PC-9 (cell line): Measurements from ENCODE around the gene MPPED2. TPM values are rescaled to one million over a fixed set of nuclear protein-coding genes. Genes with fewer than 3 reads are reported as not detected.

Source experiments
- BruUV-seq: library from RNA; stranded (reverse); fragments of 400-500 nt; replicated peaks from 2 replicates; lab custom pipeline; 2021; lab: Mats Ljungman, UMichigan
- CTCF ChIA-PET: fragments of 300-600 bp; sonication (Branson Sonifier 250); formaldehyde crosslinking; loops from one replicate; lab custom pipeline; 2022; ENCODE audit warnings: antibody characterized with exemption; lab: Charles Lee
- POLR2A ChIA-PET: fragments of 300-600 bp; sonication (Branson Sonifier 250); formaldehyde crosslinking; loops from one replicate; lab custom pipeline; 2022; ENCODE audit warnings: antibody characterized with exemption; ENCODE audit not compliant: unreplicated experiment; lab: Charles Lee
- DNase-seq, 2 experiments: peaks; one replicate each; pipeline versions ENCODE4 v3.0.0 to v3.0.0-alpha.2; 2015 to 2022; ENCODE audit warnings: mixed read lengths in 1 of 2
- H2AFZ ChIP-seq: fragments of 200-600 bp; sonication (generic); 2 replicates; pipeline ENCODE4 v1.8.1; 2017; ENCODE audit warnings: antibody characterized with exemption
- H3F3A ChIP-seq: fragments of 200-600 bp; sonication (generic); 2 replicates; pipeline ENCODE4 v1.8.1; 2017; ENCODE audit warnings: antibody characterized with exemption, mild to moderate bottlenecking, low read depth; ENCODE audit not compliant: insufficient read depth
- H3K27ac ChIP-seq: fragments of 200-600 bp; sonication (generic); 2 replicates; pipeline ENCODE4 v1.6.1; 2016; ENCODE audit warnings: mixed run types
- H3K27me3 ChIP-seq: fragments of 200-600 bp; sonication (generic); 2 replicates; pipeline ENCODE4 v1.6.1; 2016; ENCODE audit warnings: low read depth, mixed run types; ENCODE audit not compliant: insufficient read depth
- H3K36me3 ChIP-seq: fragments of 200-600 bp; sonication (generic); 2 replicates; pipeline ENCODE4 v1.6.1; 2016; ENCODE audit warnings: low read depth, mixed run types
- H3K4me1 ChIP-seq: fragments of 200-600 bp; sonication (generic); replicated peaks from 2 replicates; pipeline ENCODE4 v1.6.1; 2016; ENCODE audit warnings: mixed run types; ENCODE audit not compliant: insufficient read depth
- H3K4me2 ChIP-seq: fragments of 200-600 bp; sonication (generic); 2 replicates; pipeline ENCODE4 v1.6.1; 2017; ENCODE audit warnings: mixed run types
- H3K4me3 ChIP-seq: fragments of 200-600 bp; sonication (generic); 2 replicates; pipeline ENCODE4 v1.6.1; 2016; ENCODE audit warnings: mixed run types
- H3K79me2 ChIP-seq: fragments of 200-600 bp; sonication (generic); 2 replicates; pipeline ENCODE4 v1.6.1; 2017; ENCODE audit warnings: low read depth, mixed run types
- H3K9me2 ChIP-seq: fragments of 200-600 bp; sonication (generic); 2 replicates; pipeline ENCODE4 v1.8.1; 2017; ENCODE audit warnings: mild to moderate bottlenecking; ENCODE audit not compliant: insufficient read depth
- H3K9me3 ChIP-seq: fragments of 200-600 bp; sonication (generic); 2 replicates; pipeline ENCODE4 v1.8.1; 2016; ENCODE audit warnings: low read depth; ENCODE audit not compliant: insufficient read depth
- H4K20me1 ChIP-seq: fragments of 200-600 bp; sonication (generic); 2 replicates; pipeline ENCODE4 v1.8.1; 2017; ENCODE audit not compliant: insufficient read depth
- CTCF ChIP-seq: fragments of 200-600 bp; sonication (generic); conservative IDR thresholded peaks from 2 replicates; pipeline ENCODE4 v1.6.1; 2017; ENCODE audit warnings: mixed run types, antibody characterized with exemption, mild to moderate bottlenecking, moderate library complexity
- EZH2 ChIP-seq: fragments of 200-600 bp; sonication (generic); IDR thresholded peaks from 2 replicates; pipeline ENCODE4 v1.8.0; 2017; ENCODE audit warnings: antibody characterized with exemption, low read depth
- intact Hi-C: fragments of 100-400 bp; cut with micrococcal nuclease; formaldehyde crosslinking; loops from one replicate; pipeline ENCODE4 v1.10.0; 2022; ENCODE audit not compliant: unreplicated experiment
- total RNA-seq: library from RNA; stranded (reverse); gene quantifications from 2 replicates; pipeline ENCODE4 v1.2.3, GENCODE V29; 2021

The MPPED2 gene
- total RNA-seq, 1 experiment from 2014 or later, result not detected

DNA sequence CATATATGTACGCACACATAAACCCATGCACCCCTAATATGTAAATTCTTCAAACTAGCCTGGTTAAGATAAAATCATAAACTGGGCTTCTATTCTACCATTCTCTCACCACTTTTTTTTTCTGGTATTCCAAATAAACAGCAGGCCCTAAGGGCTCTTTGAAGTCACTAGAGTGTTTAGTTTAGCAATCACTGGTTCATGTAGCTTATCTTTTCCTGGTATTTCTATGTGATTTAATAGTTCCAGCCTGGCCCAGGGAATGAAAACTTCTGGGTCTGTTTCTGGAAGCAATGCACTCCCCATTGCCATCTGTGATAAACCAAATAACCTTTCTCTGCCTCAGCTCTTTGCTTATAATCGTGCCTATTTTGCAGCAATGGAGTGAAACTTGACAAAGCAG lies 10.7 kb upstream of the MPPED2 start:
- no peaks in the 10 kb centered on the region for H3K4me1 ChIP-seq
- intact Hi-C loops, result no loop called here
- H3F3A ChIP-seq, result no peaks in the 10 kb centered on the region
- H3K9me3 ChIP-seq, result no peaks in the 10 kb centered on the region
- no peak for TF ChIP-seq EZH2
- no peak for TF ChIP-seq CTCF
- no peaks in the 10 kb centered on the region for H3K9me2 ChIP-seq
- no peaks in the 10 kb centered on the region for H3K27me3 ChIP-seq
- H3K79me2 ChIP-seq, result no peaks in the 10 kb centered on the region
- H3K4me2 ChIP-seq, result no peak overlapping the region
- no peak overlapping the region for H3K4me3 ChIP-seq
- DNase-seq, result no peak
- H3K27ac ChIP-seq, result no peak overlapping the region
- CTCF ChIA-PET, result no interaction called here
- H4K20me1 ChIP-seq, result peaks cover 3% of the 10 kb centered on the region; the same call in 1 of the 2 replicates
- no TSS peak for BruUV-seq
- no peak overlapping the region for H2AFZ ChIP-seq
- POLR2A ChIA-PET, result no interaction called here
- H3K36me3 ChIP-seq, result no peaks in the 10 kb centered on the region

- POLR2A ChIA-PET, result no interaction called here
- no peak for TF ChIP-seq EZH2
- no peak for TF ChIP-seq CTCF
These were observed 9.8 kb upstream of the MPPED2 start for GRCh38 chr11:30595934-30596333.

GRCh38 chr11:30594646-30595411 lies 8.7 kb upstream of the MPPED2 start:
- no peak for TF ChIP-seq CTCF
- no peak for TF ChIP-seq EZH2
- intact Hi-C loops, result no loop called here
- no peak overlapping the region for H3K27ac ChIP-seq
- POLR2A ChIA-PET, result no interaction called here
- CTCF ChIA-PET, result no interaction called here
- peaks cover 3% of the 10 kb centered on the region; the same call in 1 of the 2 replicates for H4K20me1 ChIP-seq
- 0 out of 2 replicates have a peak overlapping the region, but pooled peaks have one; percentile 15 for H2AFZ ChIP-seq
- no peaks in the 10 kb centered on the region for H3K79me2 ChIP-seq
- H3K9me2 ChIP-seq, result no peaks in the 10 kb centered on the region
- H3K9me3 ChIP-seq, result no peaks in the 10 kb centered on the region
- H3K27me3 ChIP-seq, result no peaks in the 10 kb centered on the region
- no peak overlapping the region for H3K4me3 ChIP-seq
- H3F3A ChIP-seq, result no peaks in the 10 kb centered on the region
- H3K4me1 ChIP-seq, result no peaks in the 10 kb centered on the region
- H3K4me2 ChIP-seq, result no peak overlapping the region
- DNase-seq, result no peak
- no TSS peak for BruUV-seq
- no peaks in the 10 kb centered on the region for H3K36me3 ChIP-seq

More at GRCh38 chr11:30595934-30596333, 9.8 kb upstream of the MPPED2 start:
- no peaks in the 10 kb centered on the region for H3K9me3 ChIP-seq
- CTCF ChIA-PET, result no interaction called here
- H3K9me2 ChIP-seq, result no peaks in the 10 kb centered on the region
- H3K4me1 ChIP-seq, result no peaks in the 10 kb centered on the region
- H3K4me3 ChIP-seq, result no peak overlapping the region
- no peaks in the 10 kb centered on the region for H3K36me3 ChIP-seq
- no peak overlapping the region for H3K27ac ChIP-seq
- no peaks in the 10 kb centered on the region for H3K79me2 ChIP-seq
- no peak overlapping the region for H3K4me2 ChIP-seq
- no peaks in the 10 kb centered on the region for H3F3A ChIP-seq
- no peak for DNase-seq
- no peak overlapping the region; the same call in 1 of the 2 replicates for H2AFZ ChIP-seq
- H4K20me1 ChIP-seq, result peaks cover 3% of the 10 kb centered on the region; the same call in 1 of the 2 replicates
- intact Hi-C loops, result no loop called here
- H3K27me3 ChIP-seq, result no peaks in the 10 kb centered on the region
- no TSS peak for BruUV-seq
